Measurements from ENCODE around the gene ZNF646.

Gene ZNF646

GRCh38 chr16:31064882-31065461, 9.2 kb upstream of the ZNF646 start:
- DNase-seq (ENCODE audit: low read depth, low spot score): no peak

GRCh38 chr16:31067342-31067741, 6.9 kb upstream of the ZNF646 start:
- DNase-seq (ENCODE audit: low read depth, low spot score): no peak

GRCh38 chr16:31071861-31072260, 2.4 kb upstream of the ZNF646 start:
- DNase-seq (ENCODE audit: low read depth, low spot score): no peak

GRCh38 chr16:31072540-31073141, 1.6 kb upstream of the ZNF646 start:
- DNase-seq (ENCODE audit: low read depth, low spot score): no peak

- DNase-seq (ENCODE audit: low read depth, low spot score): no peak
These were observed 866 bp upstream of the ZNF646 start for GRCh38 chr16:31073142-31073969.

GRCh38 chr16:31074814-31075183, 577 bp downstream of the ZNF646 start:
- DNase-seq (ENCODE audit: low read depth, low spot score): no peak

- no peak for DNase-seq (ENCODE audit: low read depth, low spot score)
These were observed 2.1 kb downstream of the ZNF646 start for GRCh38 chr16:31076319-31076718.

GRCh38 chr16:31077024-31077423, 2.8 kb downstream of the ZNF646 start:
- no peak for DNase-seq (ENCODE audit: low read depth, low spot score)

- DNase-seq (ENCODE audit: low read depth, low spot score): no peak
These were observed 3.6 kb downstream of the ZNF646 start for GRCh38 chr16:31077592-31078396.

GRCh38 chr16:31078597-31079341, 4.5 kb downstream of the ZNF646 start:
- no peak for DNase-seq (ENCODE audit: low read depth, low spot score)

GRCh38 chr16:31079342-31079944, 5.2 kb downstream of the ZNF646 start:
- DNase-seq (ENCODE audit: low read depth, low spot score): no peak

- DNase-seq (ENCODE audit: low read depth, low spot score): no peak
These were observed 5.9 kb downstream of the ZNF646 start for GRCh38 chr16:31080035-31080629.

GRCh38 chr16:31080756-31081419, 6.7 kb downstream of the ZNF646 start:
- no peak for DNase-seq (ENCODE audit: low read depth, low spot score)

GRCh38 chr16:31081428-31082351, 7.5 kb downstream of the ZNF646 start:
- no peak for DNase-seq (ENCODE audit: low read depth, low spot score)

- DNase-seq (ENCODE audit: low read depth, low spot score): no peak
These were observed 8.3 kb downstream of the ZNF646 start for GRCh38 chr16:31082368-31083045.

GRCh38 chr16:31083081-31083480, 8.9 kb downstream of the ZNF646 start:
- no peak for DNase-seq (ENCODE audit: low read depth, low spot score)

GRCh38 chr16:31083556-31083955, 9.3 kb downstream of the ZNF646 start:
- no peak for DNase-seq (ENCODE audit: low read depth, low spot score)

- no peak for DNase-seq (ENCODE audit: low read depth, low spot score)
These were observed 9.8 kb downstream of the ZNF646 start for GRCh38 chr16:31083981-31084380.
